MCF 10A (cell line): ENCODE results near the gene ST6GALNAC2. TPM values are rescaled to one million over a fixed set of nuclear protein-coding genes. Genes with fewer than 3 reads are reported as not detected.

Experiments used
- BruUV-seq: library from RNA; stranded (reverse); fragments of 400-500 nt; replicated peaks from 2 replicates; lab custom pipeline; 2021; lab: Mats Ljungman, UMichigan
- CTCF ChIA-PET: fragments of 300-600 bp; sonication (Branson Sonifier 250); formaldehyde crosslinking; extraction: SDS; loops from one replicate; lab custom pipeline; 2021; ENCODE audit warnings: antibody characterized with exemption, inconsistent platforms; lab: Yijun Ruan, JAX
- POLR2A ChIA-PET: fragments of 300-600, 350-650 bp; sonication (Branson Sonifier 250); formaldehyde crosslinking; extraction: SDS; loops from one replicate; lab custom pipeline; 2020; ENCODE audit warnings: antibody characterized with exemption, inconsistent platforms; lab: Yijun Ruan, JAX
- DNase-seq: peaks from one replicate; pipeline ENCODE4 v3.0.0-alpha.2; 2018; ENCODE audit not compliant: unreplicated experiment
- H3K27ac Mint-ChIP-seq: one replicate; pipeline ENCODE4 v1.8.0; 2022; ENCODE audit warnings: mild to moderate bottlenecking, low read depth, mixed read lengths; ENCODE audit not compliant: unreplicated experiment
- H3K27me3 Mint-ChIP-seq: one replicate; pipeline ENCODE4 v1.8.0; 2022; ENCODE audit warnings: mixed read lengths; ENCODE audit not compliant: insufficient read depth, unreplicated experiment
- H3K36me3 Mint-ChIP-seq: one replicate; pipeline ENCODE4 v1.8.0; 2022; ENCODE audit warnings: mild to moderate bottlenecking, moderate library complexity, mixed read lengths; ENCODE audit not compliant: insufficient read depth, unreplicated experiment
- H3K4me1 Mint-ChIP-seq: one replicate; pipeline ENCODE4 v1.8.0; 2022; ENCODE audit warnings: mixed read lengths; ENCODE audit not compliant: insufficient read depth, unreplicated experiment
- H3K4me3 Mint-ChIP-seq: one replicate; pipeline ENCODE4 v1.8.0; 2022; ENCODE audit warnings: mild to moderate bottlenecking, moderate library complexity, mixed read lengths; ENCODE audit not compliant: unreplicated experiment
- H3K9me3 Mint-ChIP-seq: one replicate; pipeline ENCODE4 v1.8.0; 2022; ENCODE audit warnings: mixed read lengths; ENCODE audit not compliant: unreplicated experiment
- intact Hi-C: fragments of 100-400 bp; cut with micrococcal nuclease; formaldehyde crosslinking; loops from 2 replicates; pipeline ENCODE4 v1.14.1; 2022
- total RNA-seq: library from RNA; stranded (reverse); gene quantifications from 2 replicates; pipeline ENCODE4 v1.2.3, GENCODE V29; 2022
- TF ChIP-seq, protein P1 (sequence below): fragments of 200-600 bp; IDR thresholded peaks from one replicate; pipeline ENCODE4 v1.8.0; 2022; ENCODE audit warnings: antibody characterized with exemption, mild to moderate bottlenecking; ENCODE audit not compliant: unreplicated experiment

Gene ST6GALNAC2
- total RNA-seq, 1 experiment from 2014 or later, result 7.7 TPM

DNA sequence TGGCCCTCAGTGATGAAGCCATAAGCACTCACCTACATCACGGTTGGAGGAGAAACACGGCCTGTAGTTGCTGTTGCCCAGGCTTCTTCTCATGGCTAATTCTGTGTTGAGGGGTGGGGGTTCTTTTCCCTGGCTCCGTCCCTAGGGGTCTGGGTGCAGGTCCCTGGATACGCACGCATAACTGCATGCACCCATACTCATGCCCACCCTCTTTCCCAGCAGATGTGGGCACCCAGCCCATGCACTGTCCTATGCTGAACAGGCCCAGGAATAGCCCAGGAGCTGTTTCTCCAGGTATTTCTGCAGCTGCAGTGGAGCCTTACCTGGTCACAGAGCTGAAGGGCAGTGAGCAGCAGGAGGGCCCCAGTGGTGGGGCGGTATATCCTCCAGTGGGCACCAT, 39.8 kb upstream of the ST6GALNAC2 start:
- intact Hi-C loops, result no loop called here
- DNase-seq, result no peak
- ChIA-PET CTCF (interaction anchor here (0.5 to 5.6 kb wide), 12 partner anchors 28 to 272 kb away, joined by 3 to 45 read pairs (median 7); partner anchors contain the start of gene ST6GALNAC2), POLR2A (interaction anchor here (0.9 to 4.7 kb wide), 5 partner anchors 13 to 67 kb away, joined by 4 to 61 read pairs (median 9); no protein-coding TSS in a partner anchor)
- TF ChIP-seq, protein P1, sequence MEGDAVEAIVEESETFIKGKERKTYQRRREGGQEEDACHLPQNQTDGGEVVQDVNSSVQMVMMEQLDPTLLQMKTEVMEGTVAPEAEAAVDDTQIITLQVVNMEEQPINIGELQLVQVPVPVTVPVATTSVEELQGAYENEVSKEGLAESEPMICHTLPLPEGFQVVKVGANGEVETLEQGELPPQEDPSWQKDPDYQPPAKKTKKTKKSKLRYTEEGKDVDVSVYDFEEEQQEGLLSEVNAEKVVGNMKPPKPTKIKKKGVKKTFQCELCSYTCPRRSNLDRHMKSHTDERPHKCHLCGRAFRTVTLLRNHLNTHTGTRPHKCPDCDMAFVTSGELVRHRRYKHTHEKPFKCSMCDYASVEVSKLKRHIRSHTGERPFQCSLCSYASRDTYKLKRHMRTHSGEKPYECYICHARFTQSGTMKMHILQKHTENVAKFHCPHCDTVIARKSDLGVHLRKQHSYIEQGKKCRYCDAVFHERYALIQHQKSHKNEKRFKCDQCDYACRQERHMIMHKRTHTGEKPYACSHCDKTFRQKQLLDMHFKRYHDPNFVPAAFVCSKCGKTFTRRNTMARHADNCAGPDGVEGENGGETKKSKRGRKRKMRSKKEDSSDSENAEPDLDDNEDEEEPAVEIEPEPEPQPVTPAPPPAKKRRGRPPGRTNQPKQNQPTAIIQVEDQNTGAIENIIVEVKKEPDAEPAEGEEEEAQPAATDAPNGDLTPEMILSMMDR, result no peak
- BruUV-seq, result no TSS peak
- Mint-ChIP-seq H3K9me3 (no peaks in the 10 kb centered on the region), H3K27me3 (no peaks in the 10 kb centered on the region), H3K27ac (no peak overlapping the region), H3K4me1 (peaks cover 14% of the 10 kb centered on the region), H3K4me3 (no peak overlapping the region), H3K36me3 (no peaks in the 10 kb centered on the region)

- DNase-seq, result peak; percentile 65
- Mint-ChIP-seq H3K27ac (no peak overlapping the region), H3K36me3 (no peaks in the 10 kb centered on the region), H3K4me1 (peaks cover 14% of the 10 kb centered on the region), H3K27me3 (no peaks in the 10 kb centered on the region), H3K4me3 (no peak overlapping the region), H3K9me3 (no peaks in the 10 kb centered on the region)
- intact Hi-C loops, result loop anchor here (1.0 kb wide), 2 partner anchors 65 to 100 kb away; no protein-coding TSS in a partner anchor
- POLR2A ChIA-PET, result interaction anchor here (0.6 to 4.7 kb wide), 21 partner anchors 11 to 116 kb away, joined by 3 to 61 read pairs (median 3); partner anchors contain the start of genes MXRA7, PRCD and ST6GALNAC2
- TF ChIP-seq, protein P1, result peak; percentile 92
- CTCF ChIA-PET, result interaction anchor here (0.6 to 5.6 kb wide), 41 partner anchors 9 to 1662 kb away, joined by 3 to 45 read pairs (median 5); partner anchors contain the start of gene ST6GALNAC2
- BruUV-seq, result no TSS peak
Measured at GRCh38 chr17:76623271-76624146, 37.8 kb upstream of the ST6GALNAC2 start.

DNA sequence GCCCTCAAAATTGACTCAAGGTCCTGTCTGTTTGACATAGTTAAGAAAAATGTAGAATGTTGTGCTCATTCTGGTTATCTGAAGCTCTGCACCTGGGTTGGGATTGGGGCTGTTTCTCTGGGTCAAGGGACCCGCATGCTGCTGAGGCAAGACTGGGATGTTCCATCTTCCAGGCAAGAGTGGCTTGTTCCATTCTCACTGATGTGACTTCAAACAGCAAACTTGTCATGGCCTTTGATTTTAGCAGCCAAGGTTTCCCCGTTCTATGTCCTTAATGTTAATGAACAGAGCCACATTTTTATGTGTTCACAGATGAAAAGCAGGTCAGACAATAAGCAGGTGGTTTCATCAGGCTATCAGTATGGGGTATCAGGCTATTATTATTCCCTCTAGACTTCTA, 32.2 kb upstream of the ST6GALNAC2 start:
- H3K9me3 Mint-ChIP-seq, result no peaks in the 10 kb centered on the region
- TF ChIP-seq, protein P1, result no peak
- H3K27ac Mint-ChIP-seq, result no peak overlapping the region
- H3K36me3 Mint-ChIP-seq, result no peaks in the 10 kb centered on the region
- no peaks in the 10 kb centered on the region for H3K27me3 Mint-ChIP-seq
- peaks cover 2% of the 10 kb centered on the region for H3K4me1 Mint-ChIP-seq
- POLR2A ChIA-PET, result no interaction called here
- no TSS peak for BruUV-seq
- no peak for DNase-seq
- CTCF ChIA-PET, result interaction anchor here (0.7 to 1.0 kb wide), 2 partner anchors 71 to 112 kb away, joined by 3 read pairs; no protein-coding TSS in a partner anchor
- intact Hi-C loops, result no loop called here
- H3K4me3 Mint-ChIP-seq, result no peak overlapping the region
